Ectodermal cell (in vitro differentiated cells): ENCODE measurements around the gene TBC1D8.

Experiments used
- H3K27ac ChIP-seq: 2 replicates; pipeline ENCODE4 v1.7.0; 2013; ENCODE audit warnings: mild to moderate bottlenecking, low read depth, low read length; ENCODE audit not compliant: insufficient read depth, poor library complexity, severe bottlenecking
- H3K27me3 ChIP-seq: 2 replicates; pipeline ENCODE4 v1.7.0; 2013; ENCODE audit warnings: mild to moderate bottlenecking, low read length; ENCODE audit not compliant: insufficient read depth, control insufficient read depth, poor library complexity, severe bottlenecking
- H3K36me3 ChIP-seq: one replicate; pipeline ENCODE4 v1.7.0; 2013; ENCODE audit warnings: low read length; ENCODE audit not compliant: control insufficient read depth, insufficient read depth
- H3K4me1 ChIP-seq: one replicate; pipeline ENCODE4 v1.7.0; 2013; ENCODE audit warnings: low read length; ENCODE audit not compliant: control insufficient read depth, insufficient read depth
- H3K4me3 ChIP-seq: 2 replicates; pipeline ENCODE4 v1.7.0; 2013; ENCODE audit warnings: low read depth, low read length, control low read depth; ENCODE audit not compliant: insufficient read depth
- H3K9me3 ChIP-seq: 2 replicates; pipeline ENCODE4 v1.7.0; 2013; ENCODE audit warnings: mild to moderate bottlenecking, low read length, moderate library complexity; ENCODE audit not compliant: control insufficient read depth
- WGBS, 2 experiments: methylation state at CpG; one replicate each; pipeline ENCODE4 v1.1.7; 2013; ENCODE audit warnings: missing lambda C conversion rate in 2 of 2; 5-methylcytosine and 5-hydroxymethylcytosine counted together

Gene TBC1D8

GRCh38 chr2:101097638-101098037, 53.5 kb downstream of the TBC1D8 start:
- Histone ChIP-seq H3K4me3 (no peak overlapping the region), H3K4me1 (no peaks in the 10 kb centered on the region), H3K9me3 (no peaks in the 10 kb centered on the region), H3K36me3 (no peaks in the 10 kb centered on the region), H3K27me3 (no peaks in the 10 kb centered on the region), H3K27ac (no peak overlapping the region)

GRCh38 chr2:101096619-101097142, 54.5 kb downstream of the TBC1D8 start:
- 96 to 100% methylated on average over 2 to 3 of the region's 4 CpGs for WGBS, 2 experiments
- Histone ChIP-seq H3K27ac (no peak overlapping the region), H3K9me3 (no peaks in the 10 kb centered on the region), H3K4me3 (no peak overlapping the region), H3K4me1 (no peaks in the 10 kb centered on the region), H3K27me3 (no peaks in the 10 kb centered on the region), H3K36me3 (no peaks in the 10 kb centered on the region)

- no peaks in the 10 kb centered on the region for H3K9me3 ChIP-seq
- no peaks in the 10 kb centered on the region for H3K4me1 ChIP-seq
- H3K27ac ChIP-seq = no peak overlapping the region
- no peak overlapping the region for H3K4me3 ChIP-seq
- 96 to 100% methylated on average over 1 of the region's 1 CpG for WGBS, 2 experiments
- no peaks in the 10 kb centered on the region for H3K36me3 ChIP-seq
- no peaks in the 10 kb centered on the region for H3K27me3 ChIP-seq
These were observed 56.8 kb downstream of the TBC1D8 start for GRCh38 chr2:101094351-101094750.

- no peaks in the 10 kb centered on the region for H3K9me3 ChIP-seq
- WGBS, 2 experiments = 83% methylated on average over 12 of the region's 12 CpGs
These were observed 61.0 kb downstream of the TBC1D8 start for GRCh38 chr2:101089942-101090799.

GRCh38 chr2:101089419-101089818, 61.8 kb downstream of the TBC1D8 start:
- Histone ChIP-seq H3K27ac (no peak overlapping the region), H3K4me3 (no peak overlapping the region), H3K27me3 (no peaks in the 10 kb centered on the region), H3K9me3 (no peaks in the 10 kb centered on the region), H3K4me1 (no peaks in the 10 kb centered on the region), H3K36me3 (no peaks in the 10 kb centered on the region)
- 92 to 96% methylated on average over 1 of the region's 1 CpG for WGBS, 2 experiments

More at GRCh38 chr2:101089942-101090799, 61.0 kb downstream of the TBC1D8 start:
- Histone ChIP-seq H3K4me1 (no peaks in the 10 kb centered on the region), H3K27me3 (no peaks in the 10 kb centered on the region), H3K4me3 (no peak overlapping the region), H3K36me3 (no peaks in the 10 kb centered on the region), H3K27ac (no peak overlapping the region)

- no peaks in the 10 kb centered on the region for H3K27me3 ChIP-seq
- no peaks in the 10 kb centered on the region for H3K9me3 ChIP-seq
- H3K27ac ChIP-seq = no peak overlapping the region
- no peaks in the 10 kb centered on the region for H3K4me1 ChIP-seq
- no peaks in the 10 kb centered on the region for H3K36me3 ChIP-seq
- no peak overlapping the region for H3K4me3 ChIP-seq
These were observed 63.5 kb downstream of the TBC1D8 start for GRCh38 chr2:101087638-101088037.

- no peaks in the 10 kb centered on the region for H3K27me3 ChIP-seq
- H3K4me1 ChIP-seq = no peaks in the 10 kb centered on the region
- no peaks in the 10 kb centered on the region for H3K36me3 ChIP-seq
- H3K9me3 ChIP-seq = no peaks in the 10 kb centered on the region
- no peak overlapping the region for H3K27ac ChIP-seq
- H3K4me3 ChIP-seq = no peak overlapping the region
- 92 to 94% methylated on average over 2 of the region's 2 CpGs for WGBS, 2 experiments
These were observed 67.6 kb downstream of the TBC1D8 start for GRCh38 chr2:101083613-101084012.

GRCh38 chr2:101082998-101083397, 68.2 kb downstream of the TBC1D8 start:
- Histone ChIP-seq H3K4me3 (no peak overlapping the region), H3K9me3 (no peaks in the 10 kb centered on the region), H3K27me3 (no peaks in the 10 kb centered on the region), H3K27ac (no peak overlapping the region), H3K36me3 (no peaks in the 10 kb centered on the region), H3K4me1 (no peaks in the 10 kb centered on the region)
- WGBS, 2 experiments = 95 to 96% methylated on average over 5 to 6 of the region's 6 CpGs

- 90 to 100% methylated on average over 1 of the region's 1 CpG for WGBS, 2 experiments
- no peaks in the 10 kb centered on the region for H3K27me3 ChIP-seq
- no peak overlapping the region for H3K27ac ChIP-seq
- H3K9me3 ChIP-seq = no peaks in the 10 kb centered on the region
- H3K4me3 ChIP-seq = no peak overlapping the region
- no peaks in the 10 kb centered on the region for H3K36me3 ChIP-seq
- H3K4me1 ChIP-seq = no peaks in the 10 kb centered on the region
These were observed 69.7 kb downstream of the TBC1D8 start for GRCh38 chr2:101081375-101081907.

- Histone ChIP-seq H3K4me3 (no peak overlapping the region), H3K27ac (no peak overlapping the region), H3K4me1 (no peaks in the 10 kb centered on the region)
These were observed 70.7 kb downstream of the TBC1D8 start for GRCh38 chr2:101080211-101081068.

More at GRCh38 chr2:101080211-101081068, 70.7 kb downstream of the TBC1D8 start:
- no peaks in the 10 kb centered on the region for H3K27me3 ChIP-seq
- no peaks in the 10 kb centered on the region for H3K36me3 ChIP-seq
- H3K9me3 ChIP-seq = no peaks in the 10 kb centered on the region
- 91 to 92% methylated on average over 14 of the region's 14 CpGs for WGBS, 2 experiments
